ENCODE data around the gene OR51A4.

The OR51A4 gene

GRCh38 chr11:4947505-4947904, at the start of gene OR51A4:
Gene OR51A4 (minus strand): TSS chr11:4947605. CDS start chr11:4947100, 505 bp downstream.
- DNase-seq (ENCODE audit: extremely low spot score) = no peak
- no peak for TF ChIP-seq CTCF (IDR thresholded peaks at IDR 0.05; ENCODE audit: control extremely low read depth, extremely low read depth, low read depth, missing control alignments)
- ChIA-PET POLR2A (no interaction called here), CTCF (no interaction called here)

DNA sequence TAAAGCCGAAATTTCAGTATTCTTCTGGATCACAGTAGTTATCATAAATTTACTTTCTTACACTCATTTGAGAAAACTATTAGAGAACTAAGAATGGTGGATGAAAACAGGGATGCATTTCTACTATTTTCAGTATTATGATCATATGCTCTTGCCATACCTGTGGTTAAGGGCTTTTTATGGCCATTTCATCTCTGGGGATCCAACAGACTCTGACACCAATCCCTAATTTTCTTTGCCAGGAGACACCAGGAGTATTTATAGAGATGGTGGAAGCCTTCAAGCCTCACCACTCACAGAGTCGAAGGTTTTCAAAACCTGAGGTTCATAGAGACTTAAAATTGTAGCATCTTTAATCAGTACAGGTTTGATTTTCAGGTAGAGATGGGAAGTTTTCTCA, 47.1 kb upstream of the OR51A4 start, which contains the start of gene OR51L1:
TSS of gene OR51L1 (plus strand) at position 301 of the 400 bp plus-strand sequence. CDS start 4,132 bp downstream, outside the sequence.
- no peak for TF ChIP-seq CTCF (IDR thresholded peaks at IDR 0.05; ENCODE audit: control extremely low read depth, extremely low read depth, low read depth, missing control alignments)
- CTCF ChIA-PET = no interaction called here
- POLR2A ChIA-PET = no interaction called here
- DNase-seq (ENCODE audit: extremely low spot score) = no peak

DNA sequence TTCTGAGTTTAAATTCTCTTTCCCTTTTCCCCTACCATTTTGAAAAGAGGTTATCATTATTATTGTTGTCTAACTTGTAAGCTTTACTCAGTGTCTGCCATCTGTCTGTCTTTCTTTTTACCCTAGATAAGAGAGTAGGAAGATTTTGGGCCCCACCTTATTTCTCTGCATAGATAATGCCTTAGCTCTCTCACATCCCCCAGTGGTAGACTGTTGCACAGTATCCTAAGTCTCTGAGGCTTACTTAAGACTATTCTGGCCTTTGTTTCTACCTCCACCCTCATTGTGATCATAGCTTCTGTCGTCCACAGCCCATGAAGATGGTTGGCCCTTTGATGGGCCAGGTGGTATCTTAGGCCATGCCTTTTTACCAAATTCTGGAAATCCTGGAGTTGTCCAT, 43.7 kb upstream of the OR51A4 start:
- POLR2A ChIA-PET = no interaction called here
- CTCF ChIA-PET = interaction anchor here (1.5 to 2.4 kb wide), 4 partner anchors 10 to 354 kb away, joined by 3 to 11 read pairs (median 6); partner anchors contain the start of gene OR51D1

DNA sequence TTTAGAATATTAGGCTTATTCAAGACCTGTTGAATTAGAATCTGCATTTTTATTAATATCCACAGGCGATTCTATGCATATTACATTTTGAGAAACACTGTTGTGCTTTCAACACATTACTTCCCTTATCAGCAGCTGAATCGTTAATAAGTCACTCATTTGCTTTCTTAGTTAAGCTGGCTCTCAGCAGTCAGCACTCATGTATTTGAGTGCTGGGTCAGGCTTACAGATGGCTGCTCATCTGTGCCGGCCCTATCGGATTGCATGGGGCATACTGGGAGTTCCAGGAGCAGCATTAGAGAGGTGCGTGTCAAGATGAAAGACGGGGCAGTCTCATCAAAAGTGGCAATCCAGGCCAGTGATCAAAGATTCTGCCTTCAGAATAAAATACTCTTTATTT, 36.4 kb upstream of the OR51A4 start:
- TF ChIP-seq CTCF (IDR thresholded peaks at IDR 0.05; ENCODE audit: control extremely low read depth, extremely low read depth, low read depth, missing control alignments) = no peak
- DNase-seq (ENCODE audit: extremely low spot score) = no peak
- CTCF ChIA-PET = no interaction called here
- POLR2A ChIA-PET = no interaction called here

More for the DNA sequence above, 43.7 kb upstream of the OR51A4 start:
- TF ChIP-seq CTCF (IDR thresholded peaks at IDR 0.05; ENCODE audit: control extremely low read depth, extremely low read depth, low read depth, missing control alignments) = no peak
- no peak for DNase-seq (ENCODE audit: extremely low spot score)

DNA sequence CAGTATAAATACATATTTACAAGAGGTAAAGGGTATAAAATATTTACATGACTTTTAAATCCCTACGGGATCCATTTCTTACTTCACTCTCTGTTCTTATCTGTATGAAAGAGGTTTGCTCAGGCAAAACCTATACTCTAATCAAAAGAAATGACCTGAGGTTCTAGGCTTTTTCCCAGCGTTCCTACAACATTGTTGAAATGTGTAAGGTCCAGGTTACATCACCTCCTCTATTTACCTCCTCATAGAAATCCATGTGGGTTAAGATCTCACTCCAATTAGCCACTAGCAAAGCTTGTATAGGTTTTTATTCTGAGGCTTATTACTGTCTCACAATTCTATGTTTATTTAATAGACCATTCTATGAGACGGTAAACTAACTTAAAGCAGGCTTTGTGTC, 35.3 kb upstream of the OR51A4 start:
- ChIA-PET POLR2A (no interaction called here), CTCF (no interaction called here)
- TF ChIP-seq CTCF (IDR thresholded peaks at IDR 0.05; ENCODE audit: control extremely low read depth, extremely low read depth, low read depth, missing control alignments) = no peak
- no peak for DNase-seq (ENCODE audit: extremely low spot score)

- TF ChIP-seq CTCF (IDR thresholded peaks at IDR 0.05; ENCODE audit: control extremely low read depth, extremely low read depth, low read depth, missing control alignments) = no peak
- no peak for DNase-seq (ENCODE audit: extremely low spot score)
- ChIA-PET CTCF (no interaction called here), POLR2A (no interaction called here)
These were observed 31.6 kb upstream of the OR51A4 start for GRCh38 chr11:4979036-4979435.

GRCh38 chr11:4975436-4975835, 28.0 kb upstream of the OR51A4 start:
- DNase-seq (ENCODE audit: extremely low spot score) = no peak
- ChIA-PET CTCF (interaction anchor here (1.7 kb wide), 1 partner anchor 13 kb away, joined by 3 read pairs; no protein-coding TSS in a partner anchor), POLR2A (no interaction called here)
- no peak for TF ChIP-seq CTCF (IDR thresholded peaks at IDR 0.05; ENCODE audit: control extremely low read depth, extremely low read depth, low read depth, missing control alignments)
